Nucleus accumbens (tissue), 56 donors: Measurements from ENCODE around the gene ACSM5.
"Not testable (repeated sequence)": the region's sequence is repeated elsewhere in the genome, so short reads cannot be mapped to it uniquely, and the experiment has no call there.

ENCODE experiments used
- DNase-seq, 56 donors: peaks; one replicate each; lab custom pipeline; 2025; lab: John Stamatoyannopoulos, UW

The ACSM5 gene

GRCh38 chr16:20397468-20398074 lies 11.8 kb upstream of the ACSM5 start:
- DNase-seq, result no peak

GRCh38 chr16:20398603-20399002 lies 10.7 kb upstream of the ACSM5 start:
- no peak for DNase-seq

- no peak for DNase-seq
These were observed 10.1 kb upstream of the ACSM5 start for GRCh38 chr16:20399185-20399584.

GRCh38 chr16:20401066-20401465 lies 8.3 kb upstream of the ACSM5 start:
- no peak for DNase-seq

GRCh38 chr16:20401475-20402016 lies 7.8 kb upstream of the ACSM5 start:
- DNase-seq, result no peak

GRCh38 chr16:20402651-20403050 lies 6.7 kb upstream of the ACSM5 start:
- no peak for DNase-seq

- DNase-seq, result no peak
These were observed 4.7 kb upstream of the ACSM5 start, which contains the start of gene PDILT for GRCh38 chr16:20404637-20405036. TSS of gene PDILT (minus strand) at chr16:20404737. CDS start at chr16:20399300, 5,437 bp downstream.

- DNase-seq, result peak in 1 of 56 donors; percentile 0
These were observed 888 bp downstream of the ACSM5 start for GRCh38 chr16:20410121-20410723.

GRCh38 chr16:20411055-20411454 lies 1.7 kb downstream of the ACSM5 start:
- DNase-seq, result no peak

- no peak for DNase-seq
These were observed 6.2 kb downstream of the ACSM5 start for GRCh38 chr16:20415541-20415940.

- DNase-seq, result not testable (repeated sequence)
These were observed 9.8 kb downstream of the ACSM5 start for GRCh38 chr16:20419093-20419492.

GRCh38 chr16:20421748-20422147 lies 12.4 kb downstream of the ACSM5 start:
- DNase-seq, result not testable (repeated sequence)

GRCh38 chr16:20423772-20424128 lies 14.4 kb downstream of the ACSM5 start:
- DNase-seq, result not testable (repeated sequence)

- no peak for DNase-seq
These were observed 15.0 kb downstream of the ACSM5 start for GRCh38 chr16:20424129-20424866.

- not testable (repeated sequence) for DNase-seq
These were observed 18.1 kb downstream of the ACSM5 start for GRCh38 chr16:20427401-20427797.

GRCh38 chr16:20429499-20429898 lies 20.2 kb downstream of the ACSM5 start:
- DNase-seq, result not testable (repeated sequence)

GRCh38 chr16:20430480-20430879 lies 21.1 kb downstream of the ACSM5 start:
- not testable (repeated sequence) for DNase-seq

- no peak for DNase-seq
These were observed 21.6 kb downstream of the ACSM5 start for GRCh38 chr16:20430948-20431347.

GRCh38 chr16:20438950-20439349 lies 29.6 kb downstream of the ACSM5 start:
- not testable (repeated sequence) for DNase-seq

- DNase-seq, result peak in 1 of 56 donors; percentile 0
These were observed 30.5 kb downstream of the ACSM5 start for GRCh38 chr16:20439820-20440231.

- DNase-seq, result not testable (repeated sequence)
These were observed 31.4 kb downstream of the ACSM5 start for GRCh38 chr16:20440731-20441130.
